H1 (cell line): Measurements from ENCODE around the gene RPL32. TPM values are rescaled to one million over a fixed set of nuclear protein-coding genes. Genes with fewer than 3 reads are reported as not detected.

Source experiments
- CTCF ChIA-PET: fragments of 300-600 bp; sonication (Branson Sonifier 250); formaldehyde crosslinking; loops from one replicate; lab custom pipeline; 2021; ENCODE audit not compliant: partially characterized antibody; lab: Charles Lee
- POLR2A ChIA-PET: fragments of 300-600 bp; sonication (Branson Sonifier 250); formaldehyde crosslinking; loops from one replicate; lab custom pipeline; 2021; ENCODE audit warnings: inconsistent platforms; ENCODE audit not compliant: partially characterized antibody; lab: Charles Lee
- DNase-seq, 2 experiments: peaks; one replicate each; pipeline versions ENCODE4 v3.0.0 to v3.0.0-alpha.2; 2010 to 2022; ENCODE audit warnings: low spot score in 2 of 2, low read depth in 1 of 2, mixed read lengths in 1 of 2
- FAIRE-seq: peaks from 2 replicates; lab custom pipeline; 2011; peaks lifted over from hg19 to GRCh38; lab: Jason Lieb, UNC
- H2AFZ ChIP-seq: 2 replicates; pipeline ENCODE4 v1.8.1; 2012; ENCODE audit warnings: low read length, inconsistent platforms
- H2AK5ac ChIP-seq: 2 replicates; pipeline ENCODE4 v1.6.1; 2013; ENCODE audit warnings: low read depth, low read length
- H2BK120ac ChIP-seq: replicated peaks from 2 replicates; pipeline ENCODE3; 2013; ENCODE audit warnings: low read depth, low read length, inconsistent platforms
- H2BK12ac ChIP-seq: 2 replicates; pipeline ENCODE4 v1.6.1; 2013; ENCODE audit warnings: low read depth, low read length
- H2BK15ac ChIP-seq: 2 replicates; pipeline ENCODE4 v1.6.1; 2013; ENCODE audit warnings: low read length
- H2BK20ac ChIP-seq: 2 replicates; pipeline ENCODE4 v1.6.1; 2013; ENCODE audit warnings: low read length
- H2BK5ac ChIP-seq: 2 replicates; pipeline ENCODE4 v1.6.1; 2013; ENCODE audit warnings: low read depth, low read length
- H3K14ac ChIP-seq: 2 replicates; pipeline ENCODE4 v1.6.1; 2013; ENCODE audit warnings: inconsistent platforms; ENCODE audit not compliant: insufficient read length
- H3K18ac ChIP-seq: 2 replicates; pipeline ENCODE4 v1.6.1; 2013; ENCODE audit warnings: low read length; ENCODE audit errors: extremely low read depth
- H3K23ac ChIP-seq: 2 replicates; pipeline ENCODE4 v1.6.1; 2013; ENCODE audit warnings: inconsistent platforms; ENCODE audit not compliant: insufficient read length
- H3K23me2 ChIP-seq: 2 replicates; pipeline ENCODE4 v1.6.1; 2013; ENCODE audit warnings: low read depth, low read length
- H3K27ac ChIP-seq: 2 replicates; pipeline ENCODE4 v1.6.1; 2011; ENCODE audit warnings: low read depth, low read length, inconsistent platforms
- H3K27me3 ChIP-seq, 4 experiments: replicated peaks in 1 of 4; 1 replicate in 1 of 4; 2 replicates in 3 of 4; pipeline versions ENCODE4 v1.6.1 to v1.8.1; 2011 to 2013; ENCODE audit warnings: low read length in 3 of 4, mild to moderate bottlenecking in 3 of 4, inconsistent platforms in 2 of 4, mixed read lengths in 2 of 4, moderate library complexity in 1 of 4; ENCODE audit not compliant: control insufficient read depth in 3 of 4, insufficient read depth in 3 of 4; ENCODE audit errors: extremely low read depth in 1 of 4
- H3K36me3 ChIP-seq, 4 experiments: 2 replicates each; pipeline versions ENCODE4 v1.6.1 to v1.8.1; 2011 to 2013; ENCODE audit warnings: mild to moderate bottlenecking in 4 of 4, low read length in 3 of 4, moderate library complexity in 2 of 4, control low read depth in 1 of 4, inconsistent platforms in 1 of 4; ENCODE audit not compliant: insufficient read depth in 4 of 4, control insufficient read depth in 2 of 4
- H3K4ac ChIP-seq: replicated peaks from 2 replicates; pipeline ENCODE3; 2013; ENCODE audit warnings: low read length, low read depth, mixed read lengths, inconsistent platforms; ENCODE audit not compliant: insufficient read length
- H3K4me1 ChIP-seq, 4 experiments: replicated peaks in 1 of 4; 1 replicate in 1 of 4; 2 replicates in 3 of 4; pipeline versions ENCODE4 v1.6.1 to v1.8.1; 2011 to 2013; ENCODE audit warnings: low read length in 3 of 4, inconsistent platforms in 2 of 4, mixed read lengths in 1 of 4; ENCODE audit not compliant: insufficient read depth in 4 of 4, control insufficient read depth in 3 of 4
- H3K4me2 ChIP-seq, 2 experiments: 2 replicates each; pipeline versions ENCODE4 v1.6.1 to v1.8.1; 2011 to 2013; ENCODE audit warnings: low read depth in 2 of 2, low read length in 2 of 2, control low read depth in 1 of 2, inconsistent platforms in 1 of 2, mild to moderate bottlenecking in 1 of 2; ENCODE audit not compliant: insufficient read depth in 1 of 2
- H3K4me3 ChIP-seq, 4 experiments: fragments of 200-600, 300-600 bp in 1 of 4; sonication (generic), shearing (Covaris generic), sonication (Bioruptor Twin) in 1 of 4; 2 replicates each; pipeline versions ENCODE4 v1.5.1 to v1.8.1; 2011 to 2016; ENCODE audit warnings: low read length in 4 of 4, low read depth in 3 of 4, control low read depth in 2 of 4, inconsistent platforms in 2 of 4, mild to moderate bottlenecking in 2 of 4, mixed read lengths in 1 of 4, moderate library complexity in 1 of 4; ENCODE audit not compliant: insufficient read depth in 2 of 4; ENCODE audit errors: extremely low read depth in 1 of 4
- H3K56ac ChIP-seq: replicated peaks from 2 replicates; pipeline ENCODE3; 2013; ENCODE audit warnings: low read depth, mild to moderate bottlenecking, mixed read lengths, low read length, inconsistent platforms; ENCODE audit not compliant: insufficient read length
- H3K79me1 ChIP-seq: 2 replicates; pipeline ENCODE4 v1.6.1; 2013; ENCODE audit warnings: low read depth, low read length, control low read depth
- H3K79me2 ChIP-seq, 2 experiments: 2 replicates each; pipeline versions ENCODE4 v1.6.1 to v1.8.1; 2012 to 2013; ENCODE audit warnings: low read length in 2 of 2, mild to moderate bottlenecking in 2 of 2, inconsistent platforms in 1 of 2; ENCODE audit not compliant: insufficient read depth in 2 of 2, control insufficient read depth in 1 of 2
- H3K9ac ChIP-seq, 4 experiments: replicated peaks in 1 of 4; 1 replicate in 1 of 4; 2 replicates in 3 of 4; pipeline versions ENCODE4 v1.6.1 to v1.8.1; 2011 to 2013; ENCODE audit warnings: low read depth in 3 of 4, low read length in 3 of 4, control low read depth in 2 of 4, mild to moderate bottlenecking in 2 of 4, moderate library complexity in 2 of 4, inconsistent platforms in 1 of 4; ENCODE audit errors: extremely low read depth in 1 of 4
- H3K9me3 ChIP-seq, 2 experiments: 2 replicates each; pipeline versions ENCODE4 v1.6.1 to v1.8.1; 2012 to 2013; ENCODE audit warnings: mild to moderate bottlenecking in 2 of 2, moderate library complexity in 2 of 2, control low read depth in 1 of 2, inconsistent platforms in 1 of 2, low read depth in 1 of 2, low read length in 1 of 2, mixed read lengths in 1 of 2; ENCODE audit not compliant: insufficient read depth in 2 of 2
- H4K20me1 ChIP-seq, 2 experiments: replicated peaks in 1 of 2; 2 replicates each; pipeline versions ENCODE3 to v1.8.1; 2011 to 2013; ENCODE audit warnings: inconsistent platforms in 2 of 2, low read length in 2 of 2, mild to moderate bottlenecking in 1 of 2; ENCODE audit not compliant: insufficient read depth in 2 of 2, control insufficient read depth in 1 of 2
- H4K5ac ChIP-seq: 2 replicates; pipeline ENCODE4 v1.6.1; 2013; ENCODE audit warnings: low read length, low read depth, mixed read lengths, inconsistent platforms; ENCODE audit not compliant: insufficient read length
- H4K8ac ChIP-seq: 2 replicates; pipeline ENCODE4 v1.8.0; 2013; ENCODE audit warnings: mild to moderate bottlenecking, moderate library complexity, low read length, inconsistent platforms; ENCODE audit not compliant: insufficient read depth; ENCODE audit errors: extremely low read depth
- H4K91ac ChIP-seq: replicated peaks from 2 replicates; pipeline ENCODE3; 2013; ENCODE audit warnings: low read length, mixed read lengths, inconsistent platforms; ENCODE audit not compliant: insufficient read length
- EGR1 ChIP-seq: IDR thresholded peaks from 2 replicates; pipeline ENCODE4 v1.6.1; 2011; ENCODE audit warnings: low read depth, low read length, borderline replicate concordance
- PHF8 ChIP-seq: fragments of 200-600 bp; sonication (generic); conservative IDR thresholded peaks from 2 replicates; pipeline ENCODE4 v1.7.1; 2012; ENCODE audit warnings: low read depth, mild to moderate bottlenecking, inconsistent platforms, low read length, moderate library complexity
- POLR2A ChIP-seq, 2 experiments: IDR thresholded peaks; 1 replicate in 1 of 2; 2 replicates in 1 of 2; pipeline ENCODE4 v1.6.1; 2011; ENCODE audit warnings: low read depth in 2 of 2, low read length in 2 of 2, mild to moderate bottlenecking in 2 of 2; ENCODE audit errors: control extremely low read depth in 1 of 2
- RAD21 ChIP-seq, 2 experiments: IDR thresholded peaks in 1 of 2; conservative IDR thresholded peaks in 1 of 2; 2 replicates each; pipeline ENCODE4 v1.6.1; 2011; ENCODE audit warnings: low read depth in 2 of 2, low read length in 2 of 2, improper control_type of control experiment in 1 of 2, inconsistent platforms in 1 of 2, mild to moderate bottlenecking in 1 of 2, moderate library complexity in 1 of 2
- SIN3A ChIP-seq, 2 experiments: IDR thresholded peaks in 1 of 2; conservative IDR thresholded peaks in 1 of 2; 2 replicates each; pipeline ENCODE4 v1.6.1; 2011 to 2012; ENCODE audit warnings: low read length in 2 of 2, improper control_type of control experiment in 1 of 2, low read depth in 1 of 2, mild to moderate bottlenecking in 1 of 2
- SIRT6 ChIP-seq: IDR thresholded peaks from one replicate; pipeline ENCODE4 v1.7.1; 2012; ENCODE audit warnings: low read length, inconsistent platforms
- WGBS, 2 experiments: shearing (Covaris generic) in 1 of 2; methylation state at CpG; one replicate each; pipeline versions ENCODE4 v1.1.6 to v1.1.7; 2013 to 2015; ENCODE audit warnings: low lambda C conversion rate in 2 of 2, mixed read lengths in 2 of 2, inconsistent platforms in 1 of 2, low coverage in 1 of 2, missing lambda C conversion rate in 1 of 2; ENCODE audit not compliant: insufficient replicate concordance in 2 of 2, insufficient coverage in 1 of 2, insufficient read length in 1 of 2; ENCODE audit errors: extremely low coverage in 1 of 2, missing lambda C conversion rate in 1 of 2; 5-methylcytosine and 5-hydroxymethylcytosine counted together
- polyA plus RNA-seq, 7 experiments: library from polyadenylated mRNA; depleted of rRNA in 3 of 7; stranded (reverse) in 5 of 7; unstranded in 2 of 7; fragments of >200 nt in 5 of 7; fragments of 200-250 nt in 2 of 7; gene quantifications; 1 replicate in 5 of 7; 2 replicates in 1 of 7; 4 replicates in 1 of 7; pipeline versions ENCODE4 v1.2.1 to v1.2.3, GENCODE V29; 2011 to 2013; ENCODE audit warnings: missing spikeins in 2 of 7, mixed read lengths in 2 of 7
- total RNA-seq: library from RNA; stranded (reverse); fragmentation: NEBNext Ultra II Directional; extraction: Animal tissue kit (Norgen Biotek cat#: 25700); gene quantifications from 2 replicates; pipeline ENCODE4 v1.2.1, GENCODE V29; 2021
- TF ChIP-seq, protein P1 (sequence below), 3 experiments: IDR thresholded peaks; 1 replicate in 2 of 3; 2 replicates in 1 of 3; pipeline versions ENCODE4 v1.5.1 to v1.6.1; 2011; ENCODE audit warnings: low read length in 3 of 3, mild to moderate bottlenecking in 3 of 3, inconsistent platforms in 2 of 3, low read depth in 1 of 3, moderate library complexity in 1 of 3; ENCODE audit not compliant: insufficient read depth in 1 of 3; ENCODE audit errors: control extremely low read depth in 1 of 3

Gene RPL32
- total and polyA plus RNA-seq, 2 of the 8 experiments (the other 6 are each of a cell fraction or from before 2014, with no cell fraction given) = 1,443 to 2,043 TPM

DNA sequence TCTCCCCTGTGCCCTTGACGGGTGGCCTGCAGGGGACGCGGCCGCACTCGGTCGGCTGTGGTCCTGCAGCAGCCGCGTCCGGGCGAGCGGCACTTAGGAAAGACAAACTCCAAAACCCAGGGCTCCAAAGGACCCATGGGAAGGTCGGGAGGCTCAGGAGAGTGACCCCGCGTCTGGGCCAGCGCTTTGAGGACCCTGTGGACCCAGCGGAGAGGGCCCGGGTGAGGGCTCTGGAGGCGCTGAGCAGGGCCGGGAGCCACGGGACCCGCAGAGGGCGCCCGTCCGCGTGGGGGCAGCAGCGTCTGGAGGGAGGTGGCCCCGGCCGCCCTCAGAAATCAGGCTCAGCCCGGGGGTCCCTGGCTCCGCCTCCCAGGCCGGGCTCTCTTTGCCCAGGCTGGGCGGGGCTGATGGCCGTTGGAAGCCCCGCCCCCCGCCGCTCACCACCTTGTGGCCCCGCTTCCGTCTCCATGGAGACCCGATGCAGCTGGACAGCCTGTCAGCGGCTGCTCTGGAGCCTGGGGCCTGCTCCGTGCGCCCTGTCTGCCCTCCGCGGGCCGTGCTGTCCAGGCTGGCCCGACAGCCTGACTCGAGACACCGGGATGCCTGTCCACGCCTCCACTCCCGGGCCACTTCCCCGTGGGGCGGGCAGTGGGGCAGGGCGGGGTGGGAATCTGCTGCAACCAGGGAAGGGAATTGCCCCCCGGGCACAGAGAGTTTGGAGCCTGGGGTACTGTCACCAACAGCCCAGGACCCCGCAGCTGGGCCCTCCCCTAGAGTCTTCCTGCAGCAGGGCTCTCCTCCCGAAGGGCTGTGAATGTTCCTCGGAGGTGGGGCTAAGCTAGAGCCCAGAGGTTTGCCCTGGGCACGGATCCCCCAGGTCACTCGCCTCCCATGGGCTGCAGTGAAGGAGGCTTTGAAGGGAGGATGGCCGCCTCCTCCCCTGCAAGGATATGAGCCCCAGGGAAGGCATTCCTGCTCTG, 34.8 kb upstream of the RPL32 start:
- Histone ChIP-seq H3K23ac (no peak overlapping the region), H2BK5ac (no peak overlapping the region), H2BK120ac (no peak overlapping the region), H3K4ac (no peak overlapping the region), H4K8ac (peak overlapping the region; percentile 91), H2AFZ (no peak overlapping the region; the same call in 1 of the 2 replicates), H3K18ac (no peak overlapping the region; the same call in 1 of the 2 replicates), H3K4me3 (peak overlapping the region; percentile 27 to 58 (median 30)), H4K5ac (no peak overlapping the region), H3K27ac (no peak overlapping the region), H3K79me1 (no peaks in the 10 kb centered on the region), H2BK20ac (no peak overlapping the region), H3K56ac (no peak overlapping the region), H3K23me2 (no peaks in the 10 kb centered on the region; the same call in 1 of the 2 replicates), H2AK5ac (no peak overlapping the region), H2BK15ac (no peak overlapping the region), H3K27me3 (peaks cover 0 to 15% (median 8%) of the 10 kb centered on the region in 4 experiments; a peak in 3 of 7 replicates), H3K4me2 (peak overlapping the region; percentile 39 to 73), H3K9ac (no peak overlapping the region; a peak in 1 of 7 replicates), H4K20me1 (peaks cover 0 to 3% of the 10 kb centered on the region in 2 experiments), H3K36me3 (no peaks in the 10 kb centered on the region), H3K14ac (no peak overlapping the region), H4K91ac (no peak overlapping the region), H3K4me1 (peaks cover 0 to 3% (median 0%) of the 10 kb centered on the region in 4 experiments; a peak in 2 of 7 replicates), H3K79me2 (no peaks in the 10 kb centered on the region), H3K9me3 (no peaks in the 10 kb centered on the region), H2BK12ac (no peak overlapping the region)
- 15% methylated on average over 49 of the region's 60 CpGs; no CpG with 5 or more reads in 1 of the 2 experiments for WGBS, 2 experiments
- ChIA-PET POLR2A (interaction anchor here (0.7 to 2.2 kb wide), 4 partner anchors 12 to 49 kb away, joined by 3 to 11 read pairs (median 4); no protein-coding TSS in a partner anchor), CTCF (interaction anchor here (0.7 to 21.3 kb wide), 6 partner anchors 9 to 319 kb away, joined by 3 to 353 read pairs (median 6); partner anchors contain the start of gene MKRN2)
- DNase-seq (peak; percentile 29 to 87), FAIRE-seq (no peak)
- peak; percentile 88 to 94; a peak in 3 of 4 replicates for TF ChIP-seq SIN3A (conservative IDR thresholded peaks at IDR 0.05 in 1 of 2, IDR thresholded peaks at IDR 0.05 in 1 of 2; ENCODE audit: low read depth in 1 of 2, low read length in 2 of 2)
- peak; percentile 15 to 22; a peak in 2 of 4 replicates for TF ChIP-seq RAD21 (IDR thresholded peaks at IDR 0.05 in 1 of 2, conservative IDR thresholded peaks at IDR 0.05 in 1 of 2; ENCODE audit: low read depth in 2 of 2, low read length in 2 of 2)
- TF ChIP-seq EGR1 = no peak
- TF ChIP-seq POLR2A (IDR thresholded peaks at IDR 0.05; ENCODE audit: control extremely low read depth in 1 of 2, low read depth in 2 of 2, low read length in 2 of 2) = no peak
- TF ChIP-seq PHF8 = no peak
- no peak for TF ChIP-seq SIRT6
- TF ChIP-seq, protein P1, sequence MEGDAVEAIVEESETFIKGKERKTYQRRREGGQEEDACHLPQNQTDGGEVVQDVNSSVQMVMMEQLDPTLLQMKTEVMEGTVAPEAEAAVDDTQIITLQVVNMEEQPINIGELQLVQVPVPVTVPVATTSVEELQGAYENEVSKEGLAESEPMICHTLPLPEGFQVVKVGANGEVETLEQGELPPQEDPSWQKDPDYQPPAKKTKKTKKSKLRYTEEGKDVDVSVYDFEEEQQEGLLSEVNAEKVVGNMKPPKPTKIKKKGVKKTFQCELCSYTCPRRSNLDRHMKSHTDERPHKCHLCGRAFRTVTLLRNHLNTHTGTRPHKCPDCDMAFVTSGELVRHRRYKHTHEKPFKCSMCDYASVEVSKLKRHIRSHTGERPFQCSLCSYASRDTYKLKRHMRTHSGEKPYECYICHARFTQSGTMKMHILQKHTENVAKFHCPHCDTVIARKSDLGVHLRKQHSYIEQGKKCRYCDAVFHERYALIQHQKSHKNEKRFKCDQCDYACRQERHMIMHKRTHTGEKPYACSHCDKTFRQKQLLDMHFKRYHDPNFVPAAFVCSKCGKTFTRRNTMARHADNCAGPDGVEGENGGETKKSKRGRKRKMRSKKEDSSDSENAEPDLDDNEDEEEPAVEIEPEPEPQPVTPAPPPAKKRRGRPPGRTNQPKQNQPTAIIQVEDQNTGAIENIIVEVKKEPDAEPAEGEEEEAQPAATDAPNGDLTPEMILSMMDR (IDR thresholded peaks at IDR 0.05; ENCODE audit: control extremely low read depth in 1 of 3, insufficient read depth in 1 of 3, low read depth in 1 of 3, low read length in 3 of 3) = peak in 2 of 3 experiments; percentile 48 to 64; a peak in 2 of 4 replicates
